ENCODE data around the gene DNM3.

The DNM3 gene

DNA sequence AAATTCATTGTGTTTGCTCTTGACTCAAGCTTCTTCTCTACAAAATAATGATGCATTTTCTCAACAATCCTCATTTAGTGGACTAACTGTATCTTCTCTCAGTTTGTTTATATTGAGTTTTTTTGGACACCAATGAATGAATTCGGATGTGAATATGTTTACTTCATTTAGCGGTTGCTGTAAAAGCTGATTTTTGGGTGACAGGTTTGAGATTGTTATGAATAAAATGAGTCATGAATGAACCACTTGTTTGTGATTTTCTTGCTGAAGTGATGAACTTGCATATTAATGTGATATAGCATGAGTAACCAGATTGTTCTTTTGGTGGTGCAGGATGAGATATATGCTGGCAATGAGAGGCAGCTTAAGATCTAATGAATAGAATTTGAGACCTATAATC is 3.1 kb downstream of the DNM3 start:
- Histone ChIP-seq H3K36me3 (no peaks in the 10 kb centered on the region), H3K4me1 (no peaks in the 10 kb centered on the region), H3K4me3 (no peak overlapping the region), H3K9ac (no peak overlapping the region), H3K27ac (no peak overlapping the region), H4K20me1 (no peaks in the 10 kb centered on the region), H3K27me3 (peaks cover 26% of the 10 kb centered on the region), H3K9me3 (peaks cover 14% of the 10 kb centered on the region), H3K4me2 (no peak overlapping the region)
- no peak for TF ChIP-seq Cebpa-rat (IDR thresholded peaks at IDR 0.05)

DNA sequence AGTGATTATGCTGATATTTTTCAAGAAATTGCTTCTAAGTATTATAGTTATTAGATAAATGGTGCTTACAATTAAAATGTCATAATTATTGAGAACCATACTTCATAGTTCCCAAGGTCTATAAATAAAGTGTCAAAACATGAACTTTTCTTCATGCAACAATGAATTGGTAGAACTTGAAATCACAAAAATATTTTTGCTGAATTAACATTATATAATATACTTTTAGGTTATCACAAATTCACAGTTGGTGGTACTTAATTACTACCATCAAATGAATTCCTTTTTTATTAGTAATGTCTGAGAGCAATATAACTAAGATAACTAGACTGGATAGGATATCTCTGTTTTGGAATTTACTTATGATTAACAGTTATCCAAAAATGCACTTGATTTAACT is 4.7 kb downstream of the DNM3 start:
- Histone ChIP-seq H4K20me1 (no peaks in the 10 kb centered on the region), H3K27ac (no peak overlapping the region), H3K4me2 (no peak overlapping the region), H3K4me1 (no peaks in the 10 kb centered on the region), H3K27me3 (peaks cover 21% of the 10 kb centered on the region), H3K9ac (no peak overlapping the region), H3K36me3 (no peaks in the 10 kb centered on the region), H3K4me3 (no peak overlapping the region), H3K9me3 (peaks cover 7% of the 10 kb centered on the region)
- TF ChIP-seq Cebpa-rat (IDR thresholded peaks at IDR 0.05) = no peak

DNA sequence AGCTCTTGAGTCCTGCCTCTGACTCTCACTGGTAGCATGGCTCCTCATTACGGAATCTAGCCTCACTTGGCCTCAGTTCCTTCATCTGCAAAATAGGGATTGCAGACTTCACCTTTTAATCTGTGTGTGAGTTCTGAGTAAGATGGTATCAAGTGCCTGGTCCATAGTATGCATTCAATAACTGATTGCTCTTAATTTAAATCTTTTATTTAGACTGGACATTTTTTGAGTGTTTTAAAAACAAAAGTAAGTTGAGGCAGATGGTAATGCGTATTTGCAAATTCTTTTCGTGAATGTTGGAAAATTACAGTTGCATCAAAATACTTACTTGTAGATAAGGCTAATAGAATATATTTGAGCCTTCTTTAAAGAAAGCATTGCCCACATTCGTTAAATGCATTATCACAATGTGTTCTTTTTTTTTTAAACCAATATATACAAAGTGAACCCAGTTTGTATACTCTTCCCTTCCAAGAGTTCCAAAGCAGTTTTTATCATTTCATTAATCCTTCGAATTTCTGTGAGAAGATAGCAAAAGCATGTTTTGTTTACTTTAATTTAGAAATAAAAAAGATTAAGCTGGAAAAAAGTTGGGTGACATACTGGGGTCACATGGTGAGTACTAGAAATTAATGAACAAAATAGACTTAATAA is 8.1 kb downstream of the DNM3 start:
- H3K36me3 ChIP-seq = no peaks in the 10 kb centered on the region
- no peaks in the 10 kb centered on the region for H3K4me1 ChIP-seq
- H3K9ac ChIP-seq = no peak overlapping the region
- no peaks in the 10 kb centered on the region for H3K9me3 ChIP-seq
- H3K27me3 ChIP-seq = no peaks in the 10 kb centered on the region
- H3K4me2 ChIP-seq = no peak overlapping the region
- no peak for TF ChIP-seq Cebpa-rat (IDR thresholded peaks at IDR 0.05)
- H3K4me3 ChIP-seq = no peak overlapping the region
- H3K27ac ChIP-seq = no peak overlapping the region
- H4K20me1 ChIP-seq = no peaks in the 10 kb centered on the region

DNA sequence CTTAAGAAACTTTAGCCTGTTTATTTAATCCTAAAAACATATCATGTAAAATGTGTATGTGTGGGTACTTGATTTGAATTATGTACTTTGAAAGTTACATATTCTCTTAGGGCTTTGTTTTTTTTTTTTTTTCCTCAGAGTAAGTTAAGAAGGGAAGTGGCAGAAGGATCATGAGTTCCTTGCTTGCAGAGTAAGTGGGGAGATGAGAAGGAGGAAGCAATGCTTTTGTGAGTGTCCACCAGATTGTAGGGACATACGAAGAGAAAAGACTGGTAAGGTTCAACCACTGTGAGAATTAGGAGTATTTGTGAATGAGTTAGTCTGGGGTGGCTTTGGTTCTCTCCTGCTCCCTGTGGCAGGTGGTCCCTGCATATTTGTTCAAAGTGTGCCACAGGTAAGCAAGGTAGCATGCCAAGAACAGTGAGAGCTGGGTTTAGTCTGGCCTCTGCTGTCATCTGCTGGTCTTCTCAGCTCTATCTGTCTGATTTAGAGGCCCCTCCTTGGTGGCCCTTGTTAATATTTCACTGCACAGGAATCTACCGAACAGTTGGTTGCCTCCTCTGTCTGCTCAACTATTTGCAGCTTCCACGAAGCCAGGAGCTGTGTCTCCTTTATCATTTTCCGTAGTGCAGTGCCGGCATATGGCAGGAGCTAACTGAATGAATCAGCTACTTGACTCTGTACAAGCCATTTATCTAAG is 9.5 kb downstream of the DNM3 start:
- Histone ChIP-seq H3K36me3 (no peaks in the 10 kb centered on the region), H3K27me3 (no peaks in the 10 kb centered on the region), H3K9ac (no peak overlapping the region), H3K4me1 (no peaks in the 10 kb centered on the region), H3K4me2 (no peak overlapping the region), H4K20me1 (no peaks in the 10 kb centered on the region), H3K9me3 (no peaks in the 10 kb centered on the region), H3K4me3 (no peak overlapping the region), H3K27ac (no peak overlapping the region)
- no peak for TF ChIP-seq Cebpa-rat (IDR thresholded peaks at IDR 0.05)

DNA sequence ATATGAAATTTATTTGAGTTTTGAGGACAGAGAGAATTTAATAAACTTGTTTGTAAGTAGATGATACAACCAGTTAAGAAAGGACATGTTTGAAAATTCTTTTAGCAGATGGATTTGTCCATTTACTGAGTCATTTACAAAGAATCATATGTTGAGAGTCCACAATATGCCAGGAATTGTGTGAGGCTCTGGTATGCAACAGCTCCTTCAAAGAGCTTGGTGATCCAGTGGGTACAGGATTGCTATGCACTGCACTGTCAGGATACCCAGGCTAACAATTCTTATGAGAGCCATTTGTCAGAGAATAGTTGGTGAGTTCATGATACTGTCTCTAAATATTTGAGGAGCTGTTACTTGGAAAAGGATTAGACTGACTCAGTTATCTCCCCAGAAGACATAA is 11.0 kb downstream of the DNM3 start:
- Histone ChIP-seq H3K36me3 (no peaks in the 10 kb centered on the region), H3K4me2 (no peak overlapping the region), H3K9me3 (no peaks in the 10 kb centered on the region), H4K20me1 (no peaks in the 10 kb centered on the region), H3K27ac (no peak overlapping the region), H3K9ac (no peak overlapping the region), H3K27me3 (no peaks in the 10 kb centered on the region), H3K4me3 (no peak overlapping the region), H3K4me1 (no peaks in the 10 kb centered on the region)
- TF ChIP-seq Cebpa-rat (IDR thresholded peaks at IDR 0.05) = no peak

DNA sequence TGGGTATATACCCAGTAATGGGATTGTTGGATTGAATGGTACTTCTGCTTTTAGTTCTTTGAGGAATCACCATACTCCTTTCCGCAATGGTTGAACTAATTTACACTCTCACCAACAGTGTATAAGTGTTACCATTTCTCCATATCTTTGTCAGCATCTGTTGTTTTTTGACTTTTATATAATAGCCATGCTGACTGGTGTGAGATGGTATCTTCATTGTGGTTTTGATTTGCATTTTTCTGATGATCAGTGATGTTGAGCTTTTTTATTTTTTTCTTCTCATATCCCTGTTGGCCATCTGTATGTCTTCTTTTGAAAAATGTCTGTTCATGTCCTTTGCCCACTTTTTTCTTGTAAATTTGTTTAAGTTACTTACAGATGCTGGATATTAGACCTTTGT is 14.1 kb downstream of the DNM3 start:
- Histone ChIP-seq H4K20me1 (no peaks in the 10 kb centered on the region), H3K4me2 (no peak overlapping the region), H3K4me1 (no peaks in the 10 kb centered on the region), H3K27ac (no peak overlapping the region), H3K36me3 (no peaks in the 10 kb centered on the region), H3K9ac (no peak overlapping the region), H3K27me3 (no peaks in the 10 kb centered on the region), H3K9me3 (no peaks in the 10 kb centered on the region), H3K4me3 (no peak overlapping the region)
- TF ChIP-seq Cebpa-rat (IDR thresholded peaks at IDR 0.05) = no peak

DNA sequence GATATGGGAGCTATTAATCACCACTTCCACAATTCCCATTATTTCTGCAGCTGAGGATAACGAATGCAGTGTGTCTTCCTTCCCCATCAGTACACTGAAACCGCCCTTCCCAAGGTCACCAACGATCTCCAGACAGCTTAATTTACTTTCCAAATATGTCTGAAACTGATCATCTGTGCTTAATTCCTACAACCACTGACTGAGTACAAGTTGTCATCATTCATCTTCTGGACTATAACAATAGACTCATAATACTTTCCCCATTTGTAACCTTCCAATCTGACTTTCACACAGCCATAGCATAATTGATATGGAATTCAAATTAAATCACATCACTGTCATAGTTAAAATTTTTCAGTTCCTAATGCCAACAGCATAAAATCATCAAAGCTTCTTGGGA is 17.4 kb downstream of the DNM3 start:
- Histone ChIP-seq H3K9me3 (no peaks in the 10 kb centered on the region), H3K4me1 (no peaks in the 10 kb centered on the region), H3K4me2 (no peak overlapping the region), H3K36me3 (no peaks in the 10 kb centered on the region), H3K4me3 (no peak overlapping the region), H3K27me3 (no peaks in the 10 kb centered on the region), H3K27ac (no peak overlapping the region), H3K9ac (no peak overlapping the region), H4K20me1 (no peaks in the 10 kb centered on the region)
- TF ChIP-seq Cebpa-rat (IDR thresholded peaks at IDR 0.05) = no peak

DNA sequence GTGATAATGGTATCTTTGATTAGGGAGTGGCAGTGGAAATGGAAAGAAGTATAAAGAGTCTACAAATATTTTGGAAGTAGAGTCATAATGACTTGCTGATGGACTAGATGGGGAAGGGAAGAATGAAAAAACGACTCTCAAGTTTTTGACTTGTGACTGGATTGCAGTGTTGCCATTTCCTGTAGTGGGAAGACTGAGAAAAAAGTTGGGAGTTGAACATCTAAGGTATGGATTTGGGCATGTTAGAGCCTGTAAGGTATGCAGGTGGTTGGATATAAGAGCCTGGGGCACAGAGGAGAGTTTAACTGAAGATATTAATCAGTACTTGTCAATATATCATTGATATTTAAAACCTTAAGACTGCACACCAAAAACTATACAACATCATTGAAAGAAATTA is 19.4 kb downstream of the DNM3 start:
- no peak for TF ChIP-seq Cebpa-rat (IDR thresholded peaks at IDR 0.05)
- Histone ChIP-seq H3K9me3 (no peaks in the 10 kb centered on the region), H3K4me1 (no peaks in the 10 kb centered on the region), H3K27ac (no peak overlapping the region), H3K27me3 (no peaks in the 10 kb centered on the region), H3K9ac (no peak overlapping the region), H3K4me3 (no peak overlapping the region), H4K20me1 (no peaks in the 10 kb centered on the region), H3K36me3 (no peaks in the 10 kb centered on the region), H3K4me2 (no peak overlapping the region)

DNA sequence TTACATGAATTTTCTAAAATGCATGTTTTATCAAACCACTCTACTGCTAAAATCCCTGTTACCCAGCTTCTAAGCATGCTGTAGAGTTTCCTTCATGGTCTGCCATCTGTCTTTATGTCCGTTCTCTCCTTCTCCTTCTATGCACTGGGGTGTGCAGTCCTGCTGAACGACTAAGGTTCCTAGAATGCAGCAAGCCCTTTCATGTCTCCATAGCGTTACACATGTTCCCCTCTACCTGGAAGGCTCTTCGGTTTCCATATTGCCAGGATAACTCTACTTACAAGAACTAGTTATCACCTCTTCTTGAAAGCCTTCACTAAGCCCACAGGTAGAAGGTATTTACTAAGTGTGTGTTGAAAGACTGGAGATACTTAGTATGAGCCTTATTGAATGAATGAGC is 22.2 kb downstream of the DNM3 start:
- Histone ChIP-seq H3K9ac (no peak overlapping the region), H3K4me1 (no peaks in the 10 kb centered on the region), H3K36me3 (no peaks in the 10 kb centered on the region), H3K4me2 (no peak overlapping the region), H3K27ac (no peak overlapping the region), H3K27me3 (no peaks in the 10 kb centered on the region), H3K9me3 (no peaks in the 10 kb centered on the region), H4K20me1 (no peaks in the 10 kb centered on the region), H3K4me3 (no peak overlapping the region)
- no peak for TF ChIP-seq Cebpa-rat (IDR thresholded peaks at IDR 0.05)

DNA sequence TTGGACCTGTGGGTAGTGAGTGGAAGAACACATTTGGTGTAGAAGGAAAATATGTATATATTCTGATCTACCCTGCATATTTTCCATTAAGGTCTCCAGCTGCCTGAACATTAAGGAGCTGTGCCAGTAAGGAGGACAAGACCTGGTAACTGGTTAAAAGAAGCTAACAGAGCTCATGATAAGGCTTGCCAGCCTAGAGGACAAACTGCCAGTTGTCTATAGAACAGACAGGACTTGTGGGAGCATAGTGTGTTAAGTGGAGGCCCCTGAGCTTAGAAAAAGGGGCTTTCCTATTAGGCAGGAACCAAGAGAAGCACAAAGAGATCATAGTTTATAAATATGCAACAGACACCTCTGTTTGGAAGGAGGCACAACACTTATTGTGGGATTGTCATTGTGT is 23.0 kb downstream of the DNM3 start:
- Histone ChIP-seq H3K4me2 (no peak overlapping the region), H3K36me3 (no peaks in the 10 kb centered on the region), H3K4me3 (no peak overlapping the region), H3K27me3 (no peaks in the 10 kb centered on the region), H3K9me3 (no peaks in the 10 kb centered on the region), H3K27ac (no peak overlapping the region), H3K9ac (no peak overlapping the region), H4K20me1 (no peaks in the 10 kb centered on the region), H3K4me1 (no peaks in the 10 kb centered on the region)
- no peak for TF ChIP-seq Cebpa-rat (IDR thresholded peaks at IDR 0.05)

Data from BLaER1 (cell line).